A549 (cell line): ENCODE results near the gene SCNN1A. TPM values are rescaled to one million over a fixed set of nuclear protein-coding genes. Genes with fewer than 3 reads are reported as not detected.
A peak's percentile ranks its signal among the peaks of the same experiment; 100 is the strongest.

ENCODE experiments used
- CBX2 ChIP-seq: fragments of 200-600 bp; sonication (generic); IDR thresholded peaks from 2 replicates; pipeline ENCODE4 v1.6.1; 2016; ENCODE audit warnings: low read depth, mild to moderate bottlenecking, borderline replicate concordance
- CBX8 ChIP-seq: fragments of 200-600 bp; sonication (generic); IDR thresholded peaks from 2 replicates; pipeline ENCODE4 v1.6.1; 2016
- CEBPB ChIP-seq, 2 experiments: fragments of >200 bp in 1 of 2; sonication (Bioruptor Twin) in 1 of 2; formaldehyde crosslinking in 1 of 2; IDR thresholded peaks; 2 replicates each; pipeline ENCODE4 v1.6.1; 2012 to 2016
- CHD2 ChIP-seq: fragments of 150-350 bp; IDR thresholded peaks from 2 replicates; pipeline ENCODE4 v1.6.1; 2014; ENCODE audit warnings: low read length; ENCODE audit not compliant: partially characterized antibody
- CHD4 ChIP-seq: fragments of 200-600 bp; sonication (generic); IDR thresholded peaks from 2 replicates; pipeline ENCODE4 v1.6.1; 2016; ENCODE audit warnings: antibody characterized with exemption, mild to moderate bottlenecking, borderline replicate concordance
- CTCF ChIP-seq: fragments of >200 bp; sonication (Bioruptor Twin); formaldehyde crosslinking; IDR thresholded peaks from 3 replicates; pipeline ENCODE4 v1.5.1; 2016
- EHMT2 ChIP-seq: fragments of 200-600 bp; sonication (generic); IDR thresholded peaks from 2 replicates; pipeline ENCODE4 v1.6.1; 2016; ENCODE audit warnings: antibody characterized with exemption, low read depth, mild to moderate bottlenecking, moderate library complexity
- EP300 ChIP-seq, 2 experiments: fragments of >200 bp; sonication (Bioruptor Twin); formaldehyde crosslinking; IDR thresholded peaks; 2 replicates in 1 of 2; 3 replicates in 1 of 2; pipeline ENCODE4 v1.6.1; 2016 to 2017
- FOSB ChIP-seq: fragments of 250-450 bp; sonication (Bioruptor Pico); IDR thresholded peaks from 2 replicates; pipeline ENCODE4 v1.5.0; 2020; ENCODE audit warnings: mild to moderate bottlenecking, moderate library complexity
- FOSL2 ChIP-seq, 2 experiments: fragments of 450-650 bp in 1 of 2; fragments of >200 bp in 1 of 2; sonication (Bioruptor Twin) in 1 of 2; formaldehyde crosslinking; IDR thresholded peaks; 2 replicates each; pipeline versions ENCODE4 v1.5.0 to v1.6.1; 2016 to 2020; ENCODE audit warnings: mild to moderate bottlenecking in 1 of 2, moderate library complexity in 1 of 2
- FOXS1 ChIP-seq: fragments of 250-450 bp; sonication (Bioruptor Pico); IDR thresholded peaks from 2 replicates; pipeline ENCODE4 v1.5.0; 2020; ENCODE audit warnings: mild to moderate bottlenecking, moderate library complexity
- HES2 ChIP-seq: fragments of >200 bp; sonication (Bioruptor Twin); formaldehyde crosslinking; IDR thresholded peaks from 2 replicates; pipeline ENCODE4 v1.6.1; 2016
- HEYL ChIP-seq: fragments of 250-450 bp; sonication (Bioruptor Pico); IDR thresholded peaks from 2 replicates; pipeline ENCODE4 v1.8.0; 2021; ENCODE audit warnings: mild to moderate bottlenecking, moderate library complexity
- HOXA7 ChIP-seq: fragments of 250-450 bp; sonication (Bioruptor Pico); IDR thresholded peaks from 2 replicates; pipeline ENCODE4 v1.5.0; 2020; ENCODE audit warnings: mild to moderate bottlenecking, moderate library complexity
- HOXB5 ChIP-seq: fragments of 250-450 bp; sonication (Bioruptor Pico); IDR thresholded peaks from 2 replicates; pipeline ENCODE4 v1.5.0; 2020; ENCODE audit warnings: mild to moderate bottlenecking, moderate library complexity
- JUNB ChIP-seq: fragments of >200 bp; sonication (Bioruptor Twin); formaldehyde crosslinking; IDR thresholded peaks from 2 replicates; pipeline ENCODE4 v1.6.1; 2016
- KDM5A ChIP-seq: fragments of 200-600 bp; sonication (generic); IDR thresholded peaks from 2 replicates; pipeline ENCODE4 v1.6.1; 2016; ENCODE audit warnings: antibody characterized with exemption, mild to moderate bottlenecking
- MAFK ChIP-seq: fragments of 450-650 bp; IDR thresholded peaks from 2 replicates; pipeline ENCODE4 v1.6.1; 2014; ENCODE audit not compliant: partially characterized antibody
- MAX ChIP-seq: IDR thresholded peaks from 2 replicates; pipeline ENCODE4 v1.6.1; 2012
- MAZ ChIP-seq: fragments of 150-350 bp; IDR thresholded peaks from 2 replicates; pipeline ENCODE4 v1.6.1; 2014; ENCODE audit warnings: antibody characterized with exemption, low read depth, low read length, borderline replicate concordance
- MYC ChIP-seq: IDR thresholded peaks from 2 replicates; pipeline ENCODE4 v1.6.1; 2012; ENCODE audit warnings: mild to moderate bottlenecking, inconsistent platforms, low read length, improper control_type of control experiment, borderline replicate concordance
- PHF8 ChIP-seq: fragments of 200-600 bp; sonication (generic); IDR thresholded peaks from 2 replicates; pipeline ENCODE4 v1.6.1; 2016; ENCODE audit warnings: low read depth, mild to moderate bottlenecking, antibody characterized with exemption, moderate library complexity, borderline replicate concordance
- POLR2AphosphoS2 ChIP-seq: conservative IDR thresholded peaks from 2 replicates; pipeline ENCODE4 v1.6.1; 2012; ENCODE audit warnings: low read length, improper control_type of control experiment, inconsistent platforms
- RAD21 ChIP-seq, 2 experiments: fragments of >200 bp in 1 of 2; sonication (Bioruptor Twin) in 1 of 2; formaldehyde crosslinking in 1 of 2; IDR thresholded peaks in 1 of 2; conservative IDR thresholded peaks in 1 of 2; 2 replicates in 1 of 2; 3 replicates in 1 of 2; pipeline ENCODE4 v1.6.1; 2012 to 2018; ENCODE audit warnings: inconsistent platforms in 1 of 2
- RCOR1 ChIP-seq: fragments of 150-350 bp; IDR thresholded peaks from 2 replicates; pipeline ENCODE4 v1.6.1; 2014; ENCODE audit warnings: antibody characterized with exemption, low read length, low read depth
- RFX5 ChIP-seq: fragments of 450-650 bp; IDR thresholded peaks from 2 replicates; pipeline ENCODE4 v1.7.1; 2014; ENCODE audit warnings: antibody characterized with exemption, mild to moderate bottlenecking, moderate library complexity
- SREBF2 ChIP-seq: fragments of 450-650 bp; IDR thresholded peaks from 2 replicates; pipeline ENCODE4 v1.6.1; 2014; ENCODE audit warnings: mild to moderate bottlenecking, moderate library complexity
- TP53 ChIP-seq: fragments of 250-450 bp; sonication (Bioruptor Pico); IDR thresholded peaks from 2 replicates; pipeline ENCODE4 v1.5.0; 2021; ENCODE audit warnings: mild to moderate bottlenecking, moderate library complexity
- ZFP36 ChIP-seq: fragments of 450-650 bp; IDR thresholded peaks from 2 replicates; pipeline ENCODE4 v1.6.1; 2014; ENCODE audit warnings: borderline replicate concordance; ENCODE audit not compliant: partially characterized antibody
- ZSCAN20 ChIP-seq: fragments of 250-450 bp; sonication (Bioruptor Pico); IDR thresholded peaks from 2 replicates; pipeline ENCODE4 v1.8.0; 2022; ENCODE audit warnings: mild to moderate bottlenecking, moderate library complexity
- polyA plus RNA-seq, 4 experiments: library from polyadenylated mRNA; depleted of rRNA in 3 of 4; stranded (reverse); fragments of >200 nt; fragmentation: RNase III in 1 of 4; extraction: RNeasy Plus Mini Kit Qiagen cat#74134 plus additional on column Dnase treatment in 1 of 4; gene quantifications; 2 replicates in 3 of 4; 3 replicates in 1 of 4; pipeline ENCODE4 v1.2.3, GENCODE V29; 2011 to 2017
- TF ChIP-seq, protein P1 (sequence below): fragments of 250-450 bp; sonication (Bioruptor Pico); IDR thresholded peaks from 2 replicates; pipeline ENCODE4 v1.5.0; 2021; ENCODE audit warnings: mild to moderate bottlenecking, moderate library complexity, borderline replicate concordance
- TF ChIP-seq, protein P2 (sequence below): fragments of 150-350 bp; IDR thresholded peaks from 2 replicates; pipeline ENCODE4 v1.6.1; 2014; ENCODE audit warnings: low read depth, mild to moderate bottlenecking, low read length
- TF ChIP-seq, protein P3 (sequence below): fragments of 250-450 bp; sonication (Bioruptor Pico); IDR thresholded peaks from 2 replicates; pipeline ENCODE4 v1.5.0; 2020; ENCODE audit warnings: low read depth, mild to moderate bottlenecking, moderate library complexity
- TF ChIP-seq, protein P4 (sequence below): IDR thresholded peaks from 2 replicates; pipeline ENCODE4 v1.6.1; 2012; ENCODE audit warnings: low read depth, borderline replicate concordance

Gene SCNN1A
- polyA plus RNA-seq, 2 of the 4 experiments (the other 2 are of a cell fraction) = 6.0 to 7.0 TPM

- peak; percentile 97 for TF ChIP-seq MAX
- peak; percentile 40 to 77; a peak in 3 of 5 replicates for TF ChIP-seq EP300 (IDR thresholded peaks at IDR 0.05)
- peak; percentile 7 for TF ChIP-seq FOSB
- TF ChIP-seq EHMT2 = no peak
- peak; percentile 15; the same call in 1 of the 2 replicates for TF ChIP-seq MAZ
- TF ChIP-seq HEYL = peak; percentile 15; the same call in 1 of the 2 replicates
- no peak for TF ChIP-seq CBX8
- TF ChIP-seq, protein P1, sequence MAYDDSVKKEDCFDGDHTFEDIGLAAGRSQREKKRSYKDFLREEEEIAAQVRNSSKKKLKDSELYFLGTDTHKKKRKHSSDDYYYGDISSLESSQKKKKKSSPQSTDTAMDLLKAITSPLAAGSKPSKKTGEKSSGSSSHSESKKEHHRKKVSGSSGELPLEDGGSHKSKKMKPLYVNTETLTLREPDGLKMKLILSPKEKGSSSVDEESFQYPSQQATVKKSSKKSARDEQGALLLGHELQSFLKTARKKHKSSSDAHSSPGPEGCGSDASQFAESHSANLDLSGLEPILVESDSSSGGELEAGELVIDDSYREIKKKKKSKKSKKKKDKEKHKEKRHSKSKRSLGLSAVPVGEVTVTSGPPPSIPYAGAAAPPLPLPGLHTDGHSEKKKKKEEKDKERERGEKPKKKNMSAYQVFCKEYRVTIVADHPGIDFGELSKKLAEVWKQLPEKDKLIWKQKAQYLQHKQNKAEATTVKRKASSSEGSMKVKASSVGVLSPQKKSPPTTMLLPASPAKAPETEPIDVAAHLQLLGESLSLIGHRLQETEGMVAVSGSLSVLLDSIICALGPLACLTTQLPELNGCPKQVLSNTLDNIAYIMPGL = no peak
- TF ChIP-seq RAD21 (conservative IDR thresholded peaks at IDR 0.05 in 1 of 2, IDR thresholded peaks at IDR 0.05 in 1 of 2) = peak; percentile 2 to 16; a peak in 1 of 5 replicates
- no peak for TF ChIP-seq CBX2
- TF ChIP-seq ZSCAN20 (CRISPR knock-in tag) = no peak
- TF ChIP-seq CHD4 = no peak
- TF ChIP-seq RFX5 = no peak
- TF ChIP-seq RCOR1 = no peak
- TF ChIP-seq, protein P2, sequence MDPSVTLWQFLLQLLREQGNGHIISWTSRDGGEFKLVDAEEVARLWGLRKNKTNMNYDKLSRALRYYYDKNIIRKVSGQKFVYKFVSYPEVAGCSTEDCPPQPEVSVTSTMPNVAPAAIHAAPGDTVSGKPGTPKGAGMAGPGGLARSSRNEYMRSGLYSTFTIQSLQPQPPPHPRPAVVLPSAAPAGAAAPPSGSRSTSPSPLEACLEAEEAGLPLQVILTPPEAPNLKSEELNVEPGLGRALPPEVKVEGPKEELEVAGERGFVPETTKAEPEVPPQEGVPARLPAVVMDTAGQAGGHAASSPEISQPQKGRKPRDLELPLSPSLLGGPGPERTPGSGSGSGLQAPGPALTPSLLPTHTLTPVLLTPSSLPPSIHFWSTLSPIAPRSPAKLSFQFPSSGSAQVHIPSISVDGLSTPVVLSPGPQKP = no peak
- 0 out of 2 replicates have a peak, but pooled peaks have one; percentile 28 for TF ChIP-seq FOXS1
- peak; percentile 20; the same call in 1 of the 2 replicates for TF ChIP-seq HOXB5
- peak; percentile 98 for TF ChIP-seq MYC
- TF ChIP-seq, protein P3, sequence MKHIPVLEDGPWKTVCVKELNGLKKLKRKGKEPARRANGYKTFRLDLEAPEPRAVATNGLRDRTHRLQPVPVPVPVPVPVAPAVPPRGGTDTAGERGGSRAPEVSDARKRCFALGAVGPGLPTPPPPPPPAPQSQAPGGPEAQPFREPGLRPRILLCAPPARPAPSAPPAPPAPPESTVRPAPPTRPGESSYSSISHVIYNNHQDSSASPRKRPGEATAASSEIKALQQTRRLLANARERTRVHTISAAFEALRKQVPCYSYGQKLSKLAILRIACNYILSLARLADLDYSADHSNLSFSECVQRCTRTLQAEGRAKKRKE (CRISPR knock-in tag) = 0 out of 2 replicates have a peak, but pooled peaks have one; percentile 0
- no peak; the same call in 1 of the 2 replicates for TF ChIP-seq HES2
- TF ChIP-seq KDM5A = no peak
- TF ChIP-seq MAFK = peak; percentile 100
- 0 out of 2 replicates have a peak, but pooled peaks have one; percentile 77 for TF ChIP-seq TP53
- peak; percentile 81 for TF ChIP-seq POLR2AphosphoS2
- TF ChIP-seq CTCF = no peak
- TF ChIP-seq, protein P4, sequence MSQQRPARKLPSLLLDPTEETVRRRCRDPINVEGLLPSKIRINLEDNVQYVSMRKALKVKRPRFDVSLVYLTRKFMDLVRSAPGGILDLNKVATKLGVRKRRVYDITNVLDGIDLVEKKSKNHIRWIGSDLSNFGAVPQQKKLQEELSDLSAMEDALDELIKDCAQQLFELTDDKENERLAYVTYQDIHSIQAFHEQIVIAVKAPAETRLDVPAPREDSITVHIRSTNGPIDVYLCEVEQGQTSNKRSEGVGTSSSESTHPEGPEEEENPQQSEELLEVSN = peak; percentile 76; the same call in 1 of the 2 replicates
- peak in 1 of 2 experiments; percentile 33; a peak in 1 of 4 replicates for TF ChIP-seq CEBPB (IDR thresholded peaks at IDR 0.05)
- TF ChIP-seq ZFP36 = no peak
- no peak for TF ChIP-seq SREBF2
- TF ChIP-seq JUNB = peak; percentile 75
- TF ChIP-seq CHD2 = peak; percentile 7
- no peak for TF ChIP-seq PHF8
- TF ChIP-seq FOSL2 (IDR thresholded peaks at IDR 0.05) = peak; percentile 74
- TF ChIP-seq FOSL2 (CRISPR knock-in tag; IDR thresholded peaks at IDR 0.05) = peak; percentile 96
- no peak for TF ChIP-seq HOXA7 (CRISPR knock-in tag)
Measured at GRCh38 chr12:6336079-6336888, 39.1 kb downstream of the SCNN1A start (continued).
